NOMO-1 treated with DMSO at 0.1 percent for 48 hours (cell line): Measurements from ENCODE around the gene POLR1A.

Experiments used
- DNase-seq: peaks from one replicate; lab custom pipeline; 2025; ENCODE audit not compliant: unreplicated experiment; lab: John Stamatoyannopoulos, UW

The POLR1A gene

DNA sequence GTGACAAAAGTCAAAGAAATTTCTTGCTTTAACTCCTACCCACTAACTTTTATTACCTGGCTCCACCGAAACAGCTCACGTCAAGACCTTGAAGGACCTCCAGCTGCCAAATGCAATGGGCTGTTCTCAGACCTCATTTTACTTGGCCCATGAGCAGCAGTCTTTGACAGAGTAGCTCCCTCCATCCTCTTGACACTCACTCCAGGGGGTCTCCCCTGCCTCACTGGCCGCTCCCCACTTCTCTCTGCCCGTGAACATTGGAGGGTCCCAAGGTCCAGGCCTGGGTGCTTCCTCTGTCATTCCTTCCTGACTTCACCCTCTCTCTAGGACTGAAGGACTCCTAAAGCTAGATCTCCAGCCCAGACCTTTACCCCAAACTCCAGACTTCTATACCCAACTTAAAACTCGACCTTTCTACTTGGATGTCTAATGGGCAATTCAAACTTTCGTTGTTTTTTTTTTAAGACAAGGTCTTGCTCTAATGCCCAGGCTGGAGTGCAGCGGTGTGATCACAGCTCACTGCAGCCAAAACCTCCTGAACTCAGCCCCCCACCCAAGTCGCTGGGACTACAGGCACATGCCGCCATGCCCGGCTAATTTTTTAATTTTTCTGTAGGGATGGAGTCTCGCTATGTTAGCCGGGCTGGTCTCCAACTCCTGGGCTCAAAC lies 124.0 kb downstream of the POLR1A start:
- no peak for DNase-seq

GRCh38 chr2:85978883-85979780 lies 126.6 kb downstream of the POLR1A start:
- DNase-seq, result peak; percentile 29

- DNase-seq, result no peak
These were observed 129.4 kb downstream of the POLR1A start for GRCh38 chr2:85976106-85976920.

- DNase-seq, result no peak
These were observed 130.1 kb downstream of the POLR1A start for GRCh38 chr2:85975581-85975980.

DNA sequence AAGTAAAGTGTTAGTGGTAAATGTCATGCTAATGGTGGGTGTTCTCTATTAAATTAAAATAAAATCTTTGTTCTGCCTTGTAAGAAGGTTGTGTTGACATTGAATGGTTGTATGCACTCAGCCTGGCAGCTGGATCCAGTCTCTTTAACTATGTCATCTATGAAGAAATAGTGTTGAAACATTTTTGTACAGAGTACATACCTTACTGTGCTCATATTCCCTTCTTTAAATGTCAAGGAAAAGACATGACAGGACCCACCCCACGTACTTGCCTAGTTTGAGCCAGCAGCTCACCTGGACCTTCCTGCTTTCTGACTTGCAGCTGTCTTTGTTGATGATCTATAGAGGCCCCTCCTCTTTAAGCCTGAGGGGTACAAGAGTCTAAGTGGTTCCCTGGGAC lies 131.3 kb downstream of the POLR1A start:
- DNase-seq, result no peak

- peak; percentile 41 for DNase-seq
These were observed 133.3 kb downstream of the POLR1A start for GRCh38 chr2:85972355-85972754.

DNA sequence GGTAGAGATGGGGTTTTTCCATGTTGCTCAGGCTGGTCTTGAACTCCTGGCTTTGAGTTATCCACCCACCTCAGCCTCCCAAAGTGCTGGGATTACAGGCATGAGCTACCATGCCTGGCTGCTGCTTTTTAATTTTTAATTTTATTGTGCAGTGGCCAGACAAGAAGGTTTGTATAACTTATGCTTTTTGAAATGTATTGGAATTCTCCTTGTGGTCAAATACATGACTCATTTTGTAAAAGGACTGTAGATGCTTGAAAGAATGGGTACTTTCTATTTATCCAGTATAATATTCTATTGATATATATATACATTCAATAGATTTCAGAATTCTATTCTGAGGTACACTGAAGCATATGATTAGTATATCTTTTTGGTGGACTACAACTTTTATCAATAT lies 134.3 kb downstream of the POLR1A start:
- no peak for DNase-seq
